Adipocyte (in vitro differentiated cells): ENCODE measurements around the gene CTDSPL.

ENCODE experiments used
- DNase-seq: peaks from one replicate; pipeline ENCODE4 v3.0.0-alpha.2; 2015; ENCODE audit warnings: low read depth
- H3K27me3 ChIP-seq: replicated peaks from 2 replicates; pipeline ENCODE4 v1.7.0; 2013; ENCODE audit warnings: mild to moderate bottlenecking, low read length, moderate library complexity; ENCODE audit not compliant: control insufficient read depth, insufficient read depth
- H3K36me3 ChIP-seq: 2 replicates; pipeline ENCODE4 v1.7.0; 2013; ENCODE audit warnings: low read length, mild to moderate bottlenecking, moderate library complexity; ENCODE audit not compliant: control insufficient read depth, insufficient read depth, severe bottlenecking
- H3K4me1 ChIP-seq: 2 replicates; pipeline ENCODE4 v1.7.0; 2013; ENCODE audit warnings: mild to moderate bottlenecking, low read length, moderate library complexity; ENCODE audit not compliant: control insufficient read depth, insufficient read depth
- H3K4me3 ChIP-seq: 2 replicates; pipeline ENCODE4 v1.7.0; 2013; ENCODE audit warnings: mild to moderate bottlenecking, low read length, moderate library complexity
- H3K9ac ChIP-seq: 2 replicates; pipeline ENCODE4 v1.7.0; 2013; ENCODE audit warnings: mild to moderate bottlenecking, low read length, moderate library complexity
- H3K9me3 ChIP-seq: 2 replicates; pipeline ENCODE4 v1.7.0; 2013; ENCODE audit warnings: mild to moderate bottlenecking, low read length, moderate library complexity; ENCODE audit not compliant: control insufficient read depth

CTDSPL gene

DNA sequence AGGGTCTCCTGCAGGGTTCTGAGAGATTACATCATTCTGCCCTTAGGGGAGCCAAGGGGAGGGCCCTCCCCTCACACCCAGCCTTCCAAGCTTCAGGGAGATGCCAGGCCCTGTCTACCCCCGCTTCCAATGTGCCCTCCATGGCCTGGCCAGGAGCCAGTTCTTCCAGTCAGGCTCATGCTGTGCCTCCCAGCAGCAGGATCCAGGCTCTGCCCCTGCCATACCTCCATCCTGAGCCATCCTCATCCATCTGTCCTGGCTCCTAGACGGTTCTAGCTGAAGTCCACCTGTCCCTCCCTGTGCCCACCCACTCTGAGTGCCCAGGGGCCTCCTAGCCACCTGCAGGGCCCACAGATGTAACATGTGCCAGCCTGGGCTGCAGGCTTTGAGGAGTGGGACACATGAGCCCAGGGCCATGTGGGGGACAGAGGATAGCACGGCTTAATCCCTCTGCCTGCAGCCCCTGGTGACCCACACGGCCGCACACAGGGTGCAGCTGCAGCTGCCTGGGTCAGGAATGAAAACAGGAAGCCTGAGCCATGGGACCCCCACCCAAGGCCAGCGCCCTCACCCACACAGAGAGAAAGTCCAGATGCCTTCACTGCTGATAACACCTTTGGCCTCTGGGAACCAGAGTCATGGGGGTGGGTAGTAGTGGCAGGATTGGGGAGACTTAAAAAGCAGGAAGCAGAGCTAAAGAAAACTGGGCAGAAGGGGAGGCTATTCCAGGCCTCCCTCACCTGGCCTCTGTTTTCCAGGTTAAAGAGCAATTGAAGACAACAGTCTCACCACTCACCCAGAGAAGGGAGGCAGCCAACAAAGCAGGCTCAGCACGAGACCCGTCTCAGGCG is 156.0 kb downstream of the CTDSPL start:
- Histone ChIP-seq H3K36me3 (peaks cover 59% of the 10 kb centered on the region), H3K9ac (no peak overlapping the region), H3K4me1 (no peaks in the 10 kb centered on the region), H3K4me3 (no peak overlapping the region), H3K27me3 (no peaks in the 10 kb centered on the region), H3K9me3 (no peaks in the 10 kb centered on the region)
- no peak for DNase-seq

- no peaks in the 10 kb centered on the region for H3K9me3 ChIP-seq
- H3K4me1 ChIP-seq, result peaks cover 3% of the 10 kb centered on the region
- DNase-seq, result no peak
- no peaks in the 10 kb centered on the region for H3K27me3 ChIP-seq
- H3K4me3 ChIP-seq, result no peak overlapping the region
- no peak overlapping the region for H3K9ac ChIP-seq
- H3K36me3 ChIP-seq, result peaks cover 58% of the 10 kb centered on the region
Observed at GRCh38 chr3:38018296-38019266, 156.9 kb downstream of the CTDSPL start.

DNA sequence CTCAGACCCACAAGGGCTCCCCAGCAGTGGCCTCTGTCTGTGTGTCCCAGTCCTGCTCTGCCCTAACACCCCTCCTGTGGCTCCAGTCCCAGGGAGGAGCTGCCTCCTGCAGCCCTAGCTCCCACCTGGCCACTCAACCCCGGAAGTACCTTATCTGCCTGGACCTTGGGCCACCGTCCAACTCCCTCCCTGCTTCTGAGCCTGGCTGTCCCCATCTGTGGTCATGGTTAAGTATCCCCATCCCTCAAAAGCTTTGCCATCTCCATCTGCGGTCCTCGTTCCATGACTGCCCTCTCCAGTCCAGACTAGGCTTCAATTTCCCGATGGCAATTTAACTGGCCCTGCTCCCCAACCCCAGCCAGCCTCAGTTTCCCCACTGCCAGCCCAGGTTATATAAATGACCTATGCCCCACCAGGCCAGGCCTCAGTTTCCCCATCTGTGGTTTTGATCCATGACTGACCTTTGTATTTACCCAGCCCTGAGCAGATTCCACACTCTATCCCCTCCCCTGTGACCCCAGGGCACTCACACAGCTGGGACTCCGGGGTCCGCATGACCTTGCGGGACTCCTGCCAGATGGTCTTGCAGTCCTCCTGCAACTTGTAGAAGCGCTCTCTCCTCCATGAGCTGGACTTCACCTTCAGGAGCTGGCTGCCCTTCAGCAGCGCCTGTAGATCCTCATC is 158.1 kb downstream of the CTDSPL start:
- peaks cover 6% of the 10 kb centered on the region for H3K4me1 ChIP-seq
- H3K27me3 ChIP-seq, result no peaks in the 10 kb centered on the region
- no peaks in the 10 kb centered on the region for H3K9me3 ChIP-seq
- H3K36me3 ChIP-seq, result peaks cover 46% of the 10 kb centered on the region
- no peak overlapping the region for H3K4me3 ChIP-seq
- no peak overlapping the region for H3K9ac ChIP-seq
- no peak for DNase-seq

DNA sequence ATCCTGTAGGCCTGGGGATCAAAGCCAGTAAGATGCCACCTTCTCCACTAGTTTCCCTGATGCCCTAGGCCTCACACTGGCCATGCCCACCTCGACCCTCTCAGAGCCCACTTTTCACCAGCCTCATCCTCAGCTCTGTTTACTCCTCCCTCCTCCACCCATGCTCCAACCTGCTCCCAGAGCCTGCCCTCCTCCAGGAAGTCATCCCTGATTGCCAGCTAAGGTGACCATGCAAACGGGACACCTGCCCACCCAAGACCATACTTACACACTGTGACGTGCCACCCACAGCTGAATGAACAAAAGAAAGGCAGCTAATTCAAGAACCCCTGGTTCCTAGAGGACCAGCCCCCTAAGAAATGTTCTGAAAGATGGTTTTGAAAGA is 158.7 kb downstream of the CTDSPL start:
- peaks cover 40% of the 10 kb centered on the region for H3K36me3 ChIP-seq
- no peaks in the 10 kb centered on the region for H3K27me3 ChIP-seq
- no peak overlapping the region for H3K4me3 ChIP-seq
- H3K9me3 ChIP-seq, result no peaks in the 10 kb centered on the region
- H3K9ac ChIP-seq, result no peak overlapping the region
- peaks cover 8% of the 10 kb centered on the region for H3K4me1 ChIP-seq
- no peak for DNase-seq

DNA sequence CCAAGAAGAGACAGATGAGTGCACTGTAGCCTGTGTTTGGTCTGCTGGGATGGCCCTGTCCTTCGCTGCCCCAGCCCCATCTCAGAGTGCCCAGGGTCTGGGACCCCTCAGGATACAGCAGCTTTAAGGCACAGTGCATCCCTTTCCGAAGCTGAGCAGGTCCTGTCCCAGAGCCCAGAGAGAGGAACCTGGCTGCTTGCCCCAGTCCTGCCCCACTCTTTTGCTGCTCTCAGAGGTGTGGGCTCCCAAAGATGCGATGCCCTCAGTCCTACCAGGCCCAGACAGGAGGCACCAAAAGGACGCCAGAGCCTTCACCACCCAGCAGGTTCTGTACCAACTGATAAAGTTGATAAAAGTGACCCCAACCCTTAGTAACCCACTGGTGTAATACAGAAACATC is 159.5 kb downstream of the CTDSPL start:
- no peaks in the 10 kb centered on the region for H3K9me3 ChIP-seq
- no peak overlapping the region for H3K4me3 ChIP-seq
- H3K27me3 ChIP-seq, result no peaks in the 10 kb centered on the region
- DNase-seq, result no peak
- H3K4me1 ChIP-seq, result peaks cover 15% of the 10 kb centered on the region
- no peak overlapping the region for H3K9ac ChIP-seq
- H3K36me3 ChIP-seq, result peaks cover 32% of the 10 kb centered on the region

GRCh38 chr3:38022301-38022700 is 160.6 kb downstream of the CTDSPL start:
- Histone ChIP-seq H3K9ac (no peak overlapping the region), H3K36me3 (peaks cover 21% of the 10 kb centered on the region), H3K4me1 (peaks cover 15% of the 10 kb centered on the region), H3K4me3 (no peak overlapping the region), H3K9me3 (no peaks in the 10 kb centered on the region), H3K27me3 (no peaks in the 10 kb centered on the region)
- no peak for DNase-seq

GRCh38 chr3:38022896-38023709 is 161.4 kb downstream of the CTDSPL start:
- Histone ChIP-seq H3K36me3 (peaks cover 13% of the 10 kb centered on the region), H3K4me1 (peaks cover 15% of the 10 kb centered on the region), H3K4me3 (peak overlapping the region; percentile 96), H3K27me3 (no peaks in the 10 kb centered on the region), H3K9ac (peak overlapping the region; percentile 92), H3K9me3 (no peaks in the 10 kb centered on the region)
- DNase-seq, result no peak

GRCh38 chr3:38026856-38027255 is 165.2 kb downstream of the CTDSPL start:
- no peak overlapping the region for H3K4me3 ChIP-seq
- H3K27me3 ChIP-seq, result no peaks in the 10 kb centered on the region
- DNase-seq, result no peak
- no peaks in the 10 kb centered on the region for H3K9me3 ChIP-seq
- no peaks in the 10 kb centered on the region for H3K36me3 ChIP-seq
- peaks cover 37% of the 10 kb centered on the region for H3K4me1 ChIP-seq
- no peak overlapping the region for H3K9ac ChIP-seq

DNA sequence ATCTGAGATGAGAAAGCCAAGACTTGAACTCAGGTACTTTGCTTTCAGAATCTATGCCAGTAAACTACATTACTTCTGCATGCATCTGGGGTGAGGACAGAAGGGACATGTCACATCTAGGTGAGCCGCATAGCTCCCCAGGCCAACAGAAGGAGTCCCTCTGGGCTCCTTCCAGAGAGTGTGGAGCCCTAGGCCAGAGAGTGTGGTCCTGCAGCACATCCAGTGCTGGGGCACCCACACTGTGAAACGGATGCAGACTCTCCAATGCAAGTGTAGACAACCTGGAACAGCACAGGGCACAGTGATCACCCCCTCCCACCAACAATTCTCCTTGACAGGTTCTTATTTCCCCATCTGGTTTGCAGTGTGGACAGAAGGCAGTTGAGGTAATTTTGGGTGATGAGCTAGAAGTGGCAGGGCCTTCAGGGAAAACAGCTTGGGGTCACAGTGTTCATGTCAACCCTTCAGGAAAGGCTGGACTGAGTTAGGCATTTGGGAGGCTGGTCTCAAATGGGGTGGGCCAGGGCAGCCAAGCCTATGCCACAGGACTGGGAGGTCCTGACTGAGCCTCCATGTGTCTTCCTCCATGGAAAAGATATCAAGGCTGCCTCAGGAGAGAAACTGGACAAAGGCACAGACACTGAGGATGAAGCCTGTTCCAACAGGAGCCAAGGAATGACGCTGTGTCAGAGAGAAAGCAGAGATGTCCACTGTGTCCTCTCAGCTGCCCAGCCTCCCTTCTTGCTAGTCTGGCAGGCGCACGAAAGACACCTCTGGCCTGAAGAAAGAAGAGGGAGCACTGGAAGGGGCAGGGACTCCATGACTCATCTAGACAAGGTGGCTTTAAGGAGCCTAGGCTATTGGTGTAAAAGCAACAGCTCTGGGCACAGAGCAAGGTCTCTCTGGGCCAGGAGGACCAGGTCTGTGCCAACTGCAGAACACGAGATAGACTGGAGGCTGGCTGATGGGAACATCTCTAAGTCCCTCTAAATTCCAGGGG is 166.1 kb downstream of the CTDSPL start:
- Histone ChIP-seq H3K9ac (no peak overlapping the region), H3K4me3 (peak overlapping the region; percentile 84), H3K4me1 (peaks cover 38% of the 10 kb centered on the region), H3K9me3 (no peaks in the 10 kb centered on the region), H3K27me3 (no peaks in the 10 kb centered on the region), H3K36me3 (no peaks in the 10 kb centered on the region)
- no peak for DNase-seq
